Panc1 (cell line): ENCODE data around the gene OTULINL. TPM values are rescaled to one million over a fixed set of nuclear protein-coding genes. Genes with fewer than 3 reads are reported as not detected.

Experiments
- ATAC-seq: fragments of 200-7000 bp; cut with Tn5 transposase; 2 replicates; pipeline ENCODE4 v1.9.1; 2020; ENCODE audit warnings: mild to moderate bottlenecking, moderate library complexity
- BruUV-seq: library from RNA; stranded (reverse); fragments of 400-500 nt; replicated peaks from 2 replicates; lab custom pipeline; 2021; lab: Mats Ljungman, UMichigan
- CTCF ChIA-PET: fragments of 300-600 bp; sonication (Branson Sonifier 250); formaldehyde crosslinking; loops from one replicate; lab custom pipeline; 2022; ENCODE audit warnings: antibody characterized with exemption; lab: Charles Lee
- POLR2A ChIA-PET: fragments of 300-600 bp; sonication (Branson Sonifier 250); formaldehyde crosslinking; loops from one replicate; lab custom pipeline; 2022; ENCODE audit warnings: antibody characterized with exemption; lab: Charles Lee
- DNase-seq: peaks from one replicate; pipeline ENCODE4 v3.0.0-alpha.2; 2010; ENCODE audit warnings: low read depth, low spot score
- H3K27ac ChIP-seq: 2 replicates; pipeline ENCODE4 v1.5.1; 2011; ENCODE audit warnings: mild to moderate bottlenecking, low read length, inconsistent platforms
- H3K27me3 ChIP-seq: fragments of 200-500 bp; sonication (Bioruptor generic); 2 replicates; pipeline ENCODE4 v1.6.0; 2014; ENCODE audit warnings: low read length, inconsistent platforms; ENCODE audit not compliant: control insufficient read depth, insufficient read depth
- H3K36me3 ChIP-seq: fragments of 200-500 bp; sonication (Bioruptor generic); 2 replicates; pipeline ENCODE4 v1.5.1; 2014; ENCODE audit warnings: inconsistent platforms, mild to moderate bottlenecking, low read length, moderate library complexity; ENCODE audit not compliant: control insufficient read depth, insufficient read depth
- H3K4me1 ChIP-seq: 2 replicates; pipeline ENCODE4 v1.5.1; 2011; ENCODE audit warnings: inconsistent platforms, mild to moderate bottlenecking, low read length, moderate library complexity; ENCODE audit not compliant: control insufficient read depth, insufficient read depth
- H3K4me3 ChIP-seq, 2 experiments: 2 replicates each; pipeline ENCODE4 v1.5.1; 2011 to 2012; ENCODE audit warnings: low read depth in 2 of 2, low read length in 2 of 2, mild to moderate bottlenecking in 2 of 2, inconsistent platforms in 1 of 2, moderate library complexity in 1 of 2
- H3K9me3 ChIP-seq: fragments of 200-500 bp; sonication (Bioruptor generic); 2 replicates; pipeline ENCODE4 v1.5.1; 2014; ENCODE audit warnings: low read depth, mild to moderate bottlenecking, inconsistent platforms, low read length, moderate library complexity; ENCODE audit not compliant: control insufficient read depth, insufficient read depth
- POLR2AphosphoS5 ChIP-seq: IDR thresholded peaks from 2 replicates; pipeline ENCODE4 v1.6.1; 2012; ENCODE audit warnings: mild to moderate bottlenecking, low read depth, low read length, moderate library complexity
- REST ChIP-seq, 2 experiments: IDR thresholded peaks; 2 replicates each; pipeline ENCODE4 v1.6.1; 2011 to 2012; ENCODE audit warnings: low read depth in 2 of 2, control low read depth in 1 of 2, low read length in 1 of 2, mild to moderate bottlenecking in 1 of 2, moderate library complexity in 1 of 2; ENCODE audit not compliant: insufficient read depth in 1 of 2
- SIN3A ChIP-seq: IDR thresholded peaks from 2 replicates; pipeline ENCODE4 v1.6.1; 2012; ENCODE audit warnings: low read depth, mild to moderate bottlenecking, low read length, moderate library complexity, borderline replicate concordance; ENCODE audit not compliant: insufficient read depth
- TCF7L2 ChIP-seq: IDR thresholded peaks from 2 replicates; pipeline ENCODE4 v1.6.1; 2011; ENCODE audit warnings: mild to moderate bottlenecking, low read depth, low read length, inconsistent platforms
- in situ Hi-C: cut with HindIII; loops from 2 replicates; pipeline ENCODE4 v1.10.0; 2016; ENCODE audit warnings: low sequenced_read_pairs, low pct_unique_long_range_greater_than_20kb
- intact Hi-C: fragments of 100-400 bp; cut with micrococcal nuclease; formaldehyde crosslinking; loops from one replicate; pipeline ENCODE4 v1.10.0; 2022; ENCODE audit not compliant: unreplicated experiment
- total RNA-seq: library from RNA; stranded (reverse); gene quantifications from one replicate; pipeline ENCODE4 v1.2.1, GENCODE V29; 2021; ENCODE audit not compliant: unreplicated experiment
- TF ChIP-seq, protein P1 (sequence below): fragments of 450-650 bp; IDR thresholded peaks from 2 replicates; pipeline ENCODE4 v1.5.1; 2017; ENCODE audit warnings: mild to moderate bottlenecking

OTULINL gene
- total RNA-seq, 1 experiment from 2014 or later = 1.8 TPM

DNA sequence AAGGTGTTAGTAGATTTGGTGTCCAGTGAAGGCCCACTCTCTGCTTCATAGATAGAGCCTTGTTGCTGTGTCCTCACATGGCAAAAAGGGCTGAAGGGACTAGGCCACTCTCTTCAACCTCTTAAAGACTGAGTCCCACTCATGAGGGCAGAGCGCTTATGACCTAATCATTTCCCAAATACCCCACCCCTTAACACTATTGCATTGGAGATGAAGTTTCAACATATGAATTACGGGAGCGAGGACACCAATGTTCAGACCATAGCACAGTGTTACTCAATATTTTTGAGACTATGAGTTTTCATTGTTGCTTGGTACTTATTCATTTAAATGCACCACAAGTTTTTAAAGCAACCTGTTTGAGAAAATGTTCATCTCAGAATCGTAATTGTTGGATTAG lies 8.8 kb upstream of the OTULINL start:
- intact Hi-C loops = no loop called here
- Histone ChIP-seq H3K27ac (no peak overlapping the region), H3K4me1 (no peaks in the 10 kb centered on the region), H3K9me3 (no peaks in the 10 kb centered on the region), H3K36me3 (no peaks in the 10 kb centered on the region), H3K27me3 (no peaks in the 10 kb centered on the region), H3K4me3 (no peak overlapping the region)
- TF ChIP-seq REST (IDR thresholded peaks at IDR 0.05; ENCODE audit: insufficient read depth in 1 of 2, low read depth in 2 of 2, low read length in 1 of 2) (no peak), TCF7L2 (no peak), SIN3A (no peak), POLR2AphosphoS5 (no peak)
- TF ChIP-seq, protein P1, sequence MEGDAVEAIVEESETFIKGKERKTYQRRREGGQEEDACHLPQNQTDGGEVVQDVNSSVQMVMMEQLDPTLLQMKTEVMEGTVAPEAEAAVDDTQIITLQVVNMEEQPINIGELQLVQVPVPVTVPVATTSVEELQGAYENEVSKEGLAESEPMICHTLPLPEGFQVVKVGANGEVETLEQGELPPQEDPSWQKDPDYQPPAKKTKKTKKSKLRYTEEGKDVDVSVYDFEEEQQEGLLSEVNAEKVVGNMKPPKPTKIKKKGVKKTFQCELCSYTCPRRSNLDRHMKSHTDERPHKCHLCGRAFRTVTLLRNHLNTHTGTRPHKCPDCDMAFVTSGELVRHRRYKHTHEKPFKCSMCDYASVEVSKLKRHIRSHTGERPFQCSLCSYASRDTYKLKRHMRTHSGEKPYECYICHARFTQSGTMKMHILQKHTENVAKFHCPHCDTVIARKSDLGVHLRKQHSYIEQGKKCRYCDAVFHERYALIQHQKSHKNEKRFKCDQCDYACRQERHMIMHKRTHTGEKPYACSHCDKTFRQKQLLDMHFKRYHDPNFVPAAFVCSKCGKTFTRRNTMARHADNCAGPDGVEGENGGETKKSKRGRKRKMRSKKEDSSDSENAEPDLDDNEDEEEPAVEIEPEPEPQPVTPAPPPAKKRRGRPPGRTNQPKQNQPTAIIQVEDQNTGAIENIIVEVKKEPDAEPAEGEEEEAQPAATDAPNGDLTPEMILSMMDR = no peak
- no peak for ATAC-seq
- POLR2A ChIA-PET = no interaction called here
- DNase-seq = no peak
- CTCF ChIA-PET = no interaction called here
- no TSS peak for BruUV-seq
- in situ Hi-C loops = no loop called here

DNA sequence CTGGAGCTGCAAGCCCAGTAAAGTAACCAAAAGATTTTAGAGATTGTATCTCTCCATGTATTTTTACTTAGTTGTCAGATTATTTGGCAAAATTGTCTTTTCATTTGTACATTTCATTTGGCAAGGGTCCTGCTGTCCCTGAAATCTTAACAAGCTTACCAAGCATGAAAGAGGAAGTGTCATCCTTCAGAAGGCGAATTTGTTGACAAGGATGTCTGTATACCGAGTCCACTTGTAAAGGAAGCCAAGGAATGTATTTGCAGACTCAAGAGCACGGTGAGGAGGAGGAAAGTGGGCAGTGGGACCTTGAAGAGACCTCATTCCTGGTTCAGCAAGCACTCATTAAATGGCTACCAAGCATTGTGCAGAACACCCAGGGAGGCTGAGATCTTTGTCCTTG lies 7.5 kb upstream of the OTULINL start:
- no peaks in the 10 kb centered on the region for H3K36me3 ChIP-seq
- ChIA-PET CTCF (no interaction called here), POLR2A (no interaction called here)
- H3K27ac ChIP-seq = no peak overlapping the region
- TF ChIP-seq SIN3A (no peak), POLR2AphosphoS5 (no peak), REST (IDR thresholded peaks at IDR 0.05; ENCODE audit: insufficient read depth in 1 of 2, low read depth in 2 of 2, low read length in 1 of 2) (no peak), TCF7L2 (no peak)
- TF ChIP-seq, protein P1 = no peak
- H3K4me3 ChIP-seq = no peak overlapping the region
- H3K4me1 ChIP-seq = no peaks in the 10 kb centered on the region
- no TSS peak for BruUV-seq
- no peak for DNase-seq
- intact Hi-C loops = no loop called here
- in situ Hi-C loops = no loop called here
- no peak for ATAC-seq
- H3K27me3 ChIP-seq = no peaks in the 10 kb centered on the region
- H3K9me3 ChIP-seq = no peaks in the 10 kb centered on the region
